GM21619 (cell line): Measurements from ENCODE around the gene ZNF695.
A peak's percentile ranks its signal among the peaks of the same experiment; 100 is the strongest.
"Not testable (repeated sequence)": the region's sequence is repeated elsewhere in the genome, so short reads cannot be mapped to it uniquely, and the experiment has no call there.

Experiments used
- ATAC-seq: cut with Tn5 transposase; IDR thresholded peaks from one replicate; pipeline ENCODE4 v1.9.1; 2021; ENCODE audit not compliant: unreplicated experiment

ZNF695 gene

DNA sequence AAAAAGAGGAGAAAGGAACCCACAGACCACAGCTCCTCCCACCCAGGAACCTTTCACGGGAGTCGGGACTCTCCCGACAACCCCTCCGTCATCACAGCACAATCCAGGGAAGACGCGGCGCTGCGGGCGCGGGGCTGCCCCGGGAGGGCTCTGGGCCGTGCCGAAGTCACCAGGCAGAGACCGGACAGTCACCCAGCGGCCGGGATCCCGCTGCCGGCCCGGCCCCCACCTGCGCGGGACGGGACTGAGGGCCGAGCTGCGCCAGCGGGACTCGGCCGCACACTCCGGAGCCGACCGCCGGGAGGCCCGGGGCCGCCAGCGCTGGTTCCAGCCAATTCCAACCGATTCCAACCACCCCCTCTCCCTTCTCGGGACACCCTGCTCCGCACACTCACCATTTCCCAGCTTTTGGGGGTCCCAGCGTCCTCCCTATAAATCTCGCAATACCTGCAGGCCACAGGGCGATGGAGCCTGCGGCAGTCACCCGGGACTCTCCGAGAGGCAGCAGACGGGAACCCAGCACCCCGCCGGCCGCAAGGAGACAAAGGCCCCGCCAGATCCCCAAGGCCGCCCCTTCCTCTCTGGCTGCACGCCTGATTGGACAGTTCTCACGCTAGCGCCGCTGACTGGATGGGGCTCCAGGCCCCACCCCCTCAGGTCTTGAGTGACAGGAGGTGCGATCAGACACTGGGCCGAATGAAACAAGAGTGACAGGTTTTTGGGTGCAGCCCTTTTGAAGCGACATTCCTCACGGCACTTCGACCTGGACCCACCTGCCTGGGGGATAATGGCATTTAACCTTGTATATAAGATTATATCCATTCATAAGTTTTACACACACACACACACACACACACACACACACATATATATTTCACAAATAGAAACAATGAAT lies at the start of gene ZNF695:
Gene ZNF695, minus strand, starts transcription at position 547 of the 895 bp plus-strand sequence. Its CDS starts 149 bp downstream, at position 398.
- peak; percentile 51 for ATAC-seq

DNA sequence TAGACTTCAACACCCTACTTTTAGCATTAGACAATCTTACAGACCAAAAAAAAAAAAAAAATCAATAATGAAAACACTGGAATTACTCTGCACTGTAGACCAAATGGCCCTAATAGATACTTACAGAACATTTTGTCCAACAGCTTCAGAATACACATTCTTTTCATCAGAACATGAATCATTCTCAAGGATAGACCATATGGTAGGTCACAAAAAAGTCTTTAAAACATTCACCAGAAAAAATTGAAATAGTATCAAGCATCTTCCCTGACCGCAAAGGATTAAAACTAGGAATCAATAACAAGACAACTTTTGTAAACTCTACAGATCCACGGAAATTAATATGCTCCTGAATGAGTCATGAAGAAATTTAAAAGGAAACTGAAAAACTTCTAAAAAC lies 48.2 kb upstream of the ZNF695 start:
- ATAC-seq: no peak

DNA sequence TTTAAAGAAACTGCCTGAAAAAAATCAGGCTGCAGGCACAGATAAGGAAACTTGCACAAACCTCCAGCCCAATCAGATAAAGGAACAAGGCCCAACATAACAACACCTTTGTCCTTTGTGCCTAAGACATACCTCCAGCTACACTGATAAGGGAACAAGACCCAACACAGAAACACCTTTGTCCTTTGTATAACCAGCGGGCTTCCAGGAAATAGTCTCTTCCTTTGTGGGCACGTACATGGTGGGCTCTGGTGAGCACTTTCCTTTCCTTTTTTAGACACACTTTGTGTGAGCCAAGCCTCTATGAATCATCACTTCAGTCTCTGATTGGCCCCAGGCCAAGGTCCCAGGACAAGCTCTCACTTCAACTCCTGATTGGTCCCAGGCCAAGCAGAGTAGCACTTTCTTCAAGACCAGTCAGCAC lies 47.1 kb upstream of the ZNF695 start:
- ATAC-seq: no peak

DNA sequence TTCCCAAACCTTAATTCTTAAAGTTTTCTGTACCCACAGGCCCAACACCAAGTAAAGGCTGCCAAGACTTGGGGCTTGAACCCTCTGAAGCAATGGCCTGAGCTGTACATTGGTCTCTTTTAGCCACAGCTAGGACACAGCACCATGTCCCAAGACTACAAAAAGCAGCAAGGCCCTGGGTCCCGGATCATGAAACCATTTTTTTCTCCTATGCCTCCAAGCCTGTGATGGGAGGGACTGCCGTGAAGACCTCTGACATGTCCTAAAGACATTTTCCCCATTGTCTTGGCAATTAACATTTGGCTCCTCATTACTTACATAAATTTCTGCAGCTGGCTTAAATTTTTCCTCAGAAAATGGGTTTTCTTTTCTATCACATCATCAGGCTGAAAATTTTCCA lies 39.8 kb upstream of the ZNF695 start:
- no peak for ATAC-seq

DNA sequence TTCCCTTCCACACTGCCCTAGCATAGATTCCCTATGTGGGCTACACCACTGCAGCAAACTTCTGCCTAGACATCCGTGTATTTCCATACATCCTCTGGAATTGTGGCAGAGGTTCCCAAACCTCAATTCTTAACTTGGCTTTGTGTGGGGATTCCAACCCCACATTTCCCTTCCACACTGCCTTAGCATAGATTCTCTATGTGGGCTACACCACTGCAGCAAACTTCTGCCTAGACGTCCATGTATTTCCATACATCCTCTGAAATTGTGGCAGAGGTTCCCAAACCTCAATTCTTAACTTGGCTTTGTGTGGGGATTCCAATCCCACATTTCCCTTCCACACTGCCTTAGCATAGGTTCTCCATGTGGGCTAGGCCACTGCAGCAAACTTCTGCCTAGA lies 39.4 kb upstream of the ZNF695 start:
- ATAC-seq: no peak

DNA sequence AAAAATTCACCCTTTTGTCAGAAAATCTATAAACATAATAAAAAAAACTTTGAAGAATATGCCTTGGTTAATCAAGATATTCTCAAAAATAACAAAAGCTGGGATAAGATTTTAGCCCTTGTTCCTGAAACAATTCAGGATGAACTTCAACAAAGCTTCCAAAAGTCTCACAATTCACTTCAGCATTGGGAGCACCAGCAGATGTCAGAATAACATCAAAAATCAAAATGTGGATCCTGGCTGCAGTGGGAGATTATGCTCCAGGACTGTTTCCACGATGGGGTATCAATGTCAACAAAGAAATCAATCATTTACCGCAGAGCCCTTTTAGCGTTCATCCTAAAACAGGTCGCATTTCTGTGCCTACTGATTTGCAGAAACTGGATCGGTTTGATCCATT lies 35.5 kb upstream of the ZNF695 start:
- no peak for ATAC-seq

DNA sequence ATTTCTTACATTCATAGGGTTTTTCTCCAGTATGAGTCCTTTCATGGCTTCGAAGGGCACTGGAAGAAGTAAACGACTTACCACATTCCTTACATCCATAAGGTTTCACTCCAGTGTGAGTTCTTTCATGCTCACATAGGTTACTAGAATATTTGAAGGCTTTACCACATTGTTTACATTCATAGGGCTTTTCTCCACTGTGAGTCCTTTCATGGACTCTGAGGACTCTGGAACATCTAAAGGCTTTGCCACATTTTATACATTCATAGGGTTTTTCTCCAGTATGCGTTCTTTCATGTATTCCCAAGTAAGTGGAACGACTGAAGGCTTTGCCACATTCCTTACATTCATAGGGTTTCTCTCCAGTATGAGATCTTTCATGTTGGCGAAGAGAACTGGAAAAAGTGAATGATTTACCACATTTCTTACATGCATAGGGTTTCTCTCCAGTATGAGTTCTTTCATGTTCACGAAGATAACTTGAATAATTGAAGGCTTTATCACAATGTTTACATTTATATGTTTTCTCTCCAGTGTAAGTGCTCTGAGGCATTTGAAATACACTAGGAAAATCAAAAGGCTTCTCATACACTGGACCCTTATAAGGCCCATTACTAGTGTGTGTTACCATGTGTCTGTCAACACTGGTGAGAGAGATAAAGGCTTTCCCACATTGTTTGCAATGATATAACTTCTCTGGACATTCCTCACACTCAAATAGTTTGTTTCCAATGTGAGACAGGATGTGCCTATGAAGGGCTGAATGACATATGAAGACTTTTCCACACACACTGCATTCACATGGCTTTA lies 29.9 kb upstream of the ZNF695 start:
- no peak for ATAC-seq

DNA sequence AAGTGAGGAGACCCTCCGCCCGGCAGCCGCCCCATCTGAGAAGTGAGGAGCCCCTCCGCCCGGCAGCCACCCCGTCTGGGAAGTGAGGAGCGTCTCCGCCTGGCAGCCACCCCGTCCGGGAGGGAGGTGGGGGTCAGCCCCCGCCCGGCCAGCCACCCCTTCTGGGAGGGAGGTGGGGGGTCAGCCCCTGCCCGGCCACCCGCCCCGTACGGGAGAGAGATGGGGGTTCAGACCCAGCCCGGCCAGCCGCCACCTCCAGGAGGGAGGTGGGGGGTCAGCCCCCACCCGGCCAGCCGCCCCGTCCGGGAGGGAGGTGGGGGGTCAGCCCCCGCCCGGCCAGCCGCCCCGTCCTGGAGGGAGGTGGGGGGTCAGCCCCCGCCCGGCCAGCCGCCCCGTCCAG lies 24.4 kb upstream of the ZNF695 start:
- ATAC-seq: not testable (repeated sequence)

DNA sequence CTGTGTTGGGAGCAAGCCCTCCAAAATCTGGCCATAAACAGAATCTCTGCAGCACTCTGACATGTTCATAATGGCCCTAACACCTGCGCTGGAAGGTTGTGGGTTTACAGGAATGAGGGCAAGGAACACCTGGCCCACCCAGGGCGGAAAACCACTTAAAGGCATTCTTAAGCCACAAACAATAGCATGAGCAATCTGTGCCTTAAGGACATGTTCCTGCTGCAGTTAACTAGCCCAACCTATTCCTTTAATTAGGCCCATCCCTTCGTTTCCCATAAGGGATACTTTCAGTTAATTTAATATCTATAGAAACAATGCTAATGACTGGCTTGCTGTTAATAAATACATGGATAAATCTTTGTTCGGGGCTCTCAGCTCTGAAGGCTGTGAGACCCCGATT lies 16.8 kb upstream of the ZNF695 start:
- ATAC-seq: not testable (repeated sequence)

DNA sequence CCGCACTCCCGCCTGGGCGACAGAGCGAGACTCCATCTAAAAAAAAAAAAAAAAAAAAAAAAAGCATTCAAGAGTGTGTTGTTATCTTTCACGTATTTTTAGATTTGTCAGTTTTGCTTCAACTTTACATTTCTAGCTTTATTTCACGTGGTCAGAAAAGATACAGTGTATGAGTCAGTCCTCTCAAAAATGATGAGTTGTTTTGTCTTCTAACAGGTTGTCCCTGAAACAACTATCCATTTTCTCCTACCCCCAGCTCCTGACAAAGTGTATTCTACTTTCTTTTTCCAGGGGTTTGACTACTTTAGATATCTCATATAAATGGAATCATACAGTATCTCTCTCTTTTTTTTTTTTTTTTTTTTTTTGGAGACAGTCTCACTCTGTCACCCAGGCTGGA lies 5.5 kb upstream of the ZNF695 start:
- no peak for ATAC-seq

DNA sequence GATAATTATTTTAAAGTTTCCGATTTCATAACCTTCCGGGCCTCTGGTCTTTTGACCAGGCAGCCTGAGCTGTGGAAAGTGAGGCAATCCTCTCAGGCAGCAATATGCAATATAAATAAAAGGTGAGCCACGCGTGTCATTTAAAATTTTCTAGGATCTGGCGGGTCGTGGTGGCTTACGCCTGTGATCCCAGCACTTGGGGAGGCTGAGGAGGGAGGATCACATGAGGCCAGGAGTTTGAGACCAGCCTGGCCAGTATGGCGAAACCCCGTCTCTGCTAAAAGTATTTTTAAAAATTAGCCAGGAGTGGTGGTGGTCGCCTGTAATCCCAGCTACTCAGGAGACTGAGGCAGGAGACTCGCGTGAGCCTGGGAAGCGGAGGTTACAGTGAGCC lies 546 bp upstream of the ZNF695 start:
- ATAC-seq: no peak

DNA sequence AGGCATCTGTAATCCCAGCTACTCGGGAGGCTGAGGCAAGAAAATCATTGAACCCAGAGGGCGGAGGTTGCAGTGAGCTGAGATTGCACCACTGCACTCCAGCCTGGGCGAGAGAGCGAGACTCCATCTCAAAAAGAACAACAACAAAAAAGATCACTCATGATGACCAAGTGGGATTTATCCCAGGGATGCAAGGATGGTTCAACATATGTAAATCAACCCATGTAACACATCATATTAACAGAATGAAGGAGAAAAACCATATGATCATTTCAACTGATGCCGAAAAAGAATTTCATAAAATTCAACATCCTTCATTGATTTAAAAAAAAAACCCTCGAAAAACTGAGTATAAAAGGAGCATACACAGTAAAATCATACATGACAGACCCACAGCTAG lies 3.8 kb downstream of the ZNF695 start:
- not testable (repeated sequence) for ATAC-seq

DNA sequence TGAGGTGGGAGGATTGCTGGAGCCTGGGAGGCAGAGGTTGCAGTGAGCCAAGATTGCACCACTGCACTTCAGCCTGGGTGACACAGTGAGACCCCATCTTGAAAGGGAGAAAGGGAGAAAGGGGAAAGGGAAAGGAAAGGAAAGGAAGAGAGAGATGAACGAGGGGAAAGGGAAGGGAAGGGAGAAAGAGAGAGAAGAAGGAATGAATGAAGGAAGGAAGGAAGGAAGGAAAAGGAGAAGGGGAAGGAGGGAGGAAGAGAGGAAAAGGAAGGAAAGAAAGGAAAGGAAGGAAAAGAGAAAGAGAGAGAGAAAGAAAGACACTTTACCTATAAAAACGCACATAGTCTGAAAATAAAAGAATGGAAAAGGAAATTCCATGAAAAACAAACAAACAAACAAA lies 18.0 kb downstream of the ZNF695 start:
- no peak for ATAC-seq

DNA sequence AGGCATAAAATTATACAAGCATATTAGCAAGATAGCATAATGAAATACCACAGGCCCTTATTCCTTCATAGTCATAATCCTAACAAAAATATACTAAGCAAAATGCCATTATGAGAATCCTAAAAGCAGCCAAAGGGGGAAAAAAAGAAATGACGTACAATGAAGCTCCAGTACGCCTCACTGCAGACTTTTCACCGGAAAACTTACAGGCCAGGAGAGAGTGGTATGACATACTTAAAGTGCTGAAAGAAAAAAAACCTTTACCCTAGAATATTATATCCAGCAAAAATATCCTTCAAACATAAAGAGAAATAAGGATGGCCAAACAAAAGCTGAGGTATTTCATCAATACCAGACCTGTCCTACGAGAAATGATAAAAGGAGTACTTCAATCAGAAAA lies 19.5 kb downstream of the ZNF695 start:
- no peak for ATAC-seq

DNA sequence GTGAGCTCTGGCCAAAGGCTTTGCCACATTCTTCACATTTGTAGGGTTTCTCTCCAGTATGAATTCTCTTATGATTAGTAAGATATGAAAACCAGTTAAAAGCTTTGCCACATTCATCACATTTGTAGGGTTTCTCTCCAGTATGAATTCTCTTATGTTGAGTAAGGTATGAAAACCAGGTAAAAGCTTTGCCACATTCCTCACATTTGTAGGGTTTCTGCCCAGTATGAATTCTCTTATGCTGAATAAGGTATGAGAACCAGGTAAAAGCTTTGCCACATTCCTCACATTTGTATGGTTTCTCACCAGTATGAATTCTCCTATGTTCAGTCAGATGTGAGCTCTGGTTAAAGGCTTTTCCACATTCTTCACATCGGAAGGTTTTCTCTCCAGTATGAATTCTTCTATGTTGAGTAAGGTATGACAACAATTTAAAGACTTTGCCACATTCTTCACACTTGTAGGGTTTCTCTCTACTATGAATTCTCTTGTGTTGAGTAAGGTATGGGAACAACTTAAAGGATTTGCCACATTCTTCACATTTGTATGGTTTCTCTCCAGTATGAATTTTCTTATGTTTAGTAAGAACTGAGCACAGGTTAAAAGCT lies 20.7 kb downstream of the ZNF695 start:
- ATAC-seq: no peak

DNA sequence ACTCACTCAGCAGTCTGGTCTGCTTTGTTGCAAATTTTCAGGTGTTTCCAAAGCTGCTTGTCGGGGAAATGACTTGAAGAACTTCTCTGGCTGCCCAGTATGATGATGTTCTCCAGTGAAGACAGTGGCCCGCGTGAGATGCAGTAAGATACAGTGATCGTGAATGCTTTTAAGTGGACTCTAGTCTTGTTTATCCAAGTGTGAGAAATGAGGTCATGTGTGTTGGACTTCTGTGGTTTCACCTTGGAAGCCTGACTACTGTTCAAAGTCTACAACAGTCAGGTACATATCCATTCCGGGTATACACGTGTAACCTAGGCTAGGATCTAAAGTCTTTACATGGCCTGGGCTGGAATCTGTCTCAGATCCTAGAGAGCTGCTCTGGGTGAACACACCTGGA lies 29.1 kb downstream of the ZNF695 start:
- no peak for ATAC-seq

DNA sequence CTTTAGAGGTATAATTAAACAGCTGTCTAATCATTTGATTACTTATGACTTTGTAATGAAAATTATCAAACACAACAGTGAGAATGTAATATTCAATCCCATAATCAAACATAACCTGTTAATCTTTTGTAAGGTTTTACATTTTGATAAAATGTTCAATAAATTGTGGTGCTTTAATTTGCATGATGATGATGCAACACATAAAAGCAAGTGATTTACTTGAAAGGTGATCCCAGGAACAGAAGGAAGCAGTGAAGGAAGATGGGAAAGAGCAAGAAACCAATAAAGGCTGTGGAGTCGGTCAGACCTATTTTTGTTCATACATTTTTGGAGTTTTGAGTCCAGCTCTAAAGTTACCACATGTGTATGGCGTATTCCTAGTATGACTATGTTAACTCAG lies 29.6 kb downstream of the ZNF695 start:
- no peak for ATAC-seq

DNA sequence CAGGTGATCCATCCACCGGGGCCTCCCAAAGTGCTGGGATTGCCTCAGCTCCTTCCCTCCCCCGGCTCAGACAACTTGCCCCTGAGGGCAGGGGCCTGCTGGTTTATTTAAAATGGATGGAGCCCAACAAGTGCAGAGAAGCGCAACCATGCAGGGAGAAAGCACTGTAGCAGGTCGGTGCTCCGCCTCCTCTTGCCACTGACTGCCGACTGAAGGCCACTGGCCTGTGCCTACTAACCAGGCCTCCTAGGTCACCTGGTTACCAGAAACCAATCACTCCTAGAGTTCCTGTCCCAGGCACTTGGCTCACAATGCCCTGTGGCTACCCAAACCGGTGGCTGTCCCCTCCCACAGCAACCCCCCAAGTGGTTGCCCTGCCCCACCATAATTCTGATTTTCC lies 35.9 kb downstream of the ZNF695 start:
- no peak for ATAC-seq

DNA sequence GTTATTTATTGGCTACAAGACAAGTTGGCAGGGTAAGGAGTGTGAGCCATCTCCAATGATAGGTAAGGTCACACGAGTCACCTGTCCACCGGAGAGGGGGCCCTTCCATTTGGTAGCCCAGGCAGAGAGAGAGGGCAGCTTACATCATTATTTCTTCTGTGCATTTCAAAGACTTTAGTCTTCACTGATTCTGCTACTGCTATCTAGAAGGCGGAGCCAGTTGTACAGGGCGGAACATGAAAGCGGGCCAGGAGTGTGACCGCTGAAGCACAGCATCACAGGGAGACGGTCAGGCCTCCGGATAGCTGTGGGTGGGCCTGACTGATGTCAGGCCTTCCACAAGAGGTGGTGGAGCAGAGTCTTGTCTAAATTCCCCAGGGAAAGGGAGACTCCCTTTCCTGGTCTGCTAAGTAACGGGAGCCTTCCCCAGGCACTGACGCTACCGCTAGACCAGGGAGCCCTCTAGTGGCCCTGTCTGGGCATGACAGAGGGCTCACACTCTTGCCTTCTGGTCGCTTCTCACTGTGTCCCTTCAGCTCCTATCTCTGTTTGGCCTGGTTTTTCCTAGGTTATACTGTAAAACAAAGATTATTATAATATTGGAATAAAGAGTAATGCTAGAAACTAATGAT lies 36.7 kb downstream of the ZNF695 start:
- no peak for ATAC-seq

DNA sequence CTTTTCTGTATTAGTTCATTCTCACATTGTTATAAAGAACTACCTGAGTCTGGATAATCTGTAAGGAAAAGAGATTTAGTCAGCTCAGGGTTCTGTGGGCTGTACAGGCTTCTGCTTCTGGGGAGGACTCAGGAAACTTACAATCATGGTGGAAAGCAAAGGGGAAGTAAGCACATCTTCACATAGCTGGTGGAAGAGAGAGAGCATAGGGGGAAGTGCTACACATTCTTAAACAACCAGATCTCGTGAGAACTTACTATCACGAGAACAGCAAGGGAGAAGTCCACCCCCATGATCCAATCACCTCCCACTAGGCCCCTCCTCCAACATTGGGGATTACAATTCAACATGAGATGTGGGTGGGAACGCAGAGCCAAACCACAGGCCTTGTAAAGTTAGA lies 38.2 kb downstream of the ZNF695 start:
- ATAC-seq: no peak

DNA sequence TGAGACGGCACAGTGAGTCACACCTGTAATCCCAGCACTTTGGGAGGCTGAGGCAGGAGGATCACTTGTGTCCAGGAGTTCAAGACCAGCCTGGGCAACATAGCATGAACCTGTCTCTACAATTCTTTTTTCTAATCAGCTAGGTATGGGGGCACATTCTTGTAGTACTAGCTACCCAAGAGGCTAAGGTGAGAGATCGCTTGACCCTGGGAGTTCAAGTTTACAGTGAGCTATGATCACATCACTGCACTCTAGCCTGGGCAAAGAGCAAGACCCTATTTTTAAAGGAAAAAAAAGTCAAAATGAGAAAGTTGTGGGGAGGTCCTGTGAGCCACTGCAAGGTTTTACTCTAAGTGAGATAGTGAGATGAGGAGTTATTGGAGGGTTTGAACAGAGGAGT lies 41.4 kb downstream of the ZNF695 start:
- ATAC-seq: no peak
